ELR (cell line): Measurements from ENCODE around the gene RFWD3.

ENCODE experiments used
- DNase-seq: peaks from one replicate; pipeline ENCODE4 v3.0.0-alpha.2; 2015; ENCODE audit warnings: low read depth

Gene RFWD3

GRCh38 chr16:74666010-74666421 lies 661 bp downstream of the RFWD3 start:
- no peak for DNase-seq

DNA sequence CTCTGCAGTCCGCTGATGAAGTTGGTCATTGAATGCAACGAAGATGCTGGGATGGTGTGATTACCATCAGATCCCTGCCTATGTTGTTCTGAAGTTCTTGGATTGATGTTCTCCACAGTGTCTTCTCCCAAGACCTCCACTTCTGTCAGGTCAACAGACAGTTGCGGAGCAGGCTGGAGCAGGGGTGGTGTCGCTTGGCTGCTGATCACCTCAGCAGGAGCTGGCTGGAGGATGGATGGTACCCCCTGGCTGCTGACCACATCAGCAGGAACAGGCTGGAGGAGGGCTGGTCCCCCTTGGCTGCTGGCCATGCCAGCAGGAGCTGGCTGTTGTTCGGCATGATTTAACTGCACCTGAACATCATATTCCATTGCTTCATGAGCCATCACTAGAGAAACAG lies 5.6 kb downstream of the RFWD3 start:
- no peak for DNase-seq

DNA sequence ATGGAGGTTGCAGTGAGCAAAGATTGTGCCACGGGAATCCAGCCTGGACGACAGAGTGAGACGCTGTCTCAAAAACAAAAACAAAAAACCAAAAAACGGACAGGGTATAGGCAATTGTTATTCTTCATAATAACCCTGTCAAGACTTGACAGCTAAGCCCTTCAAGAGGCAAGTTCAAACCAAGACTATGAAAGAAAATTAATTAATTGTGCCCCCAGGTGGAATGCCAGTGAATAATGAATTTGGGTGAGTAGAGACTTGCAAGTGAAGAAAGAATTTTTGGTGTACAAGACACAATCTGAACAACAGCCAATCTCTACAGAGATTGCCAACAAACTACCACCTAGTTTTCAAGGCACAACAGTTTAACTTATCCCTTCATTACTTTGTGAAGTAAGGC lies 6.3 kb downstream of the RFWD3 start:
- DNase-seq = no peak

- DNase-seq = no peak
These were observed 7.6 kb downstream of the RFWD3 start for GRCh38 chr16:74659041-74659440.

GRCh38 chr16:74657870-74658642 lies 8.6 kb downstream of the RFWD3 start:
- DNase-seq = no peak

- DNase-seq = no peak
These were observed 12.1 kb downstream of the RFWD3 start for GRCh38 chr16:74654536-74655050.

GRCh38 chr16:74652883-74653282 lies 13.8 kb downstream of the RFWD3 start:
- peak; percentile 53 for DNase-seq

DNA sequence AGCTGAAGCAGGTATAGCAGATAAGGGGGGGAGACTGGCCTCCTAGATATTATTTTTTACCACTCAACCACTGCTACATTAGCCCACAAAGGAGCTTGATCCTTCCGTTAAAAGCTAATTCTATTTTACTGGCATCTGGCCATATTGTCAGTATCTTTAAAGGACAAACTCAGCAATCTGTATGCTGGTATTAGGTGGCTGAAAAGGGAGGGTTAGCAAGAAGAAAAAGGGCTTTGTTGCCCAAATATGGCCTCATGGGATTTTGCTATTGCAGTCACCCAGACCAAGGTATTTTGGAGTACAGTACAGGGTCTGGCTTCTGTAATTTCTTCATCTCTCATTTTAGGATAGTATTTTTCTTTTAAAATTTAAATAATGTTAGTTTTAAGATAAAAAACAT lies 14.4 kb downstream of the RFWD3 start:
- DNase-seq = no peak

DNA sequence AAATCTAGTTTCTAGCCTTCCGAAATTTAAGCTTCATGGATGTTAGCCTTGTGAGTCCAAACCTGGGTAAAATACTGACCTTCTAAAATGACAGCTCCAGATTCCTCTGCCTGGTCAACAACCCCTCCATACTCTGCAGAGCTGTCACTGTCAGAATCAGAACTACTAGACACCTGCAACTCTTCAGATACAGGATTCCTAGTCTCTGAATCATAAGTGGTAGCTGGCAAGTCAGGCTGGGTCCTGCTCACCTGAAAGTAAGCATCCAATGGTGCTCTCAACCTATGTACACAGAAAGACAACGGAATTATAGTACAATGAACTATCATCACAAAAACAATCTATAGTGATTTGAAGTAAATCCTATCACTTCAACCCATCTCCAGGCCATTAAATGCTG lies 14.8 kb downstream of the RFWD3 start:
- no peak for DNase-seq

DNA sequence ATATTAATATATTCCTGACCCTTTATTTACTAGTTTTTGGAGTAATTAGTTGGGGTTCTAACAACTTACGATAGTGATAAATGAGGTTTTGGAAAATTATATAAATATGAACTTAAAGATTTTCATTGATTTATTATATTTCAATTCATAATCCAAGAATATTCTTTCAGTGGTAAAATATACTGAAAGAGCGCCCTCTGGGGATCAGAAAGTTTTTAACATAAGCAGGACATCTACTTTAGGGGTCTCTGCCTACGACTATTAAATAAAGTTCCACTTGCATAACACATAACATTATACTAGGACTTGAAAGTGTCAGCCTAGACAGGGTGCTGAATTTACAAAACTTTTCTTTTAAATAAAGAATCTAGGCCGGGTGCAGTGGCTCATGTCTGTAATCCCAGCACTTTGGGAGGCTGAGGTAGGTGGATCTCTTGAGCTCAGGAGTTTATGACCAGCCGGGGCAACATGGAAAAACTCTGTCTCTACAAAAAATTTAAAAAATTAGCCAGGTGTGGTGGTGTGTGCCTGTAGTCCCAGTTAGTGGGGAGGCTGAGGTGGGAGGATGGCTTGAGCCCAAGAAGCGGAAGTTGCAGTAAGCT lies 15.6 kb downstream of the RFWD3 start:
- DNase-seq = peak; percentile 50

GRCh38 chr16:74649839-74650504 lies 16.7 kb downstream of the RFWD3 start:
- no peak for DNase-seq

- no peak for DNase-seq
These were observed 24.7 kb downstream of the RFWD3 start for GRCh38 chr16:74641969-74642368.

- no peak for DNase-seq
These were observed 28.8 kb downstream of the RFWD3 start for GRCh38 chr16:74637742-74638453.

GRCh38 chr16:74635303-74635702 lies 31.4 kb downstream of the RFWD3 start:
- no peak for DNase-seq

DNA sequence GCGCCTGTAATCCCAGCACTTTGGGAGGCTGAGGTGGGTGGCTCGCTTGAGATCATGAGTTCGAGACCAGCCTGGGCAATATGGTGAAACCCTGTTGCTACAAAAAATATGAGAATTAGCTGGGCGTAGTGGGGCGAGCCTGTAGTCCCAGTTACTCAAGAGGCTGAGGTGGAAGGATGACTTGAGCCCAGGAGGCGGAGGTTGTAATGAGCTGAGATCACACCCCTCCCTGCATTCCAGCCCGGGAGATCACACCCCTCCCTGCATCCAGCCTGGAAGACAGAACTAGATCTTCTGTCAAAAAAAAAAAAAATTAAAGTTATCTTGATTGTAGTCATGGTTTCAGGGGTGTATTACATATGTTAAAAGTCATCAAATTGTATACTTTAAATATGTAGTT lies 33.0 kb downstream of the RFWD3 start:
- no peak for DNase-seq

DNA sequence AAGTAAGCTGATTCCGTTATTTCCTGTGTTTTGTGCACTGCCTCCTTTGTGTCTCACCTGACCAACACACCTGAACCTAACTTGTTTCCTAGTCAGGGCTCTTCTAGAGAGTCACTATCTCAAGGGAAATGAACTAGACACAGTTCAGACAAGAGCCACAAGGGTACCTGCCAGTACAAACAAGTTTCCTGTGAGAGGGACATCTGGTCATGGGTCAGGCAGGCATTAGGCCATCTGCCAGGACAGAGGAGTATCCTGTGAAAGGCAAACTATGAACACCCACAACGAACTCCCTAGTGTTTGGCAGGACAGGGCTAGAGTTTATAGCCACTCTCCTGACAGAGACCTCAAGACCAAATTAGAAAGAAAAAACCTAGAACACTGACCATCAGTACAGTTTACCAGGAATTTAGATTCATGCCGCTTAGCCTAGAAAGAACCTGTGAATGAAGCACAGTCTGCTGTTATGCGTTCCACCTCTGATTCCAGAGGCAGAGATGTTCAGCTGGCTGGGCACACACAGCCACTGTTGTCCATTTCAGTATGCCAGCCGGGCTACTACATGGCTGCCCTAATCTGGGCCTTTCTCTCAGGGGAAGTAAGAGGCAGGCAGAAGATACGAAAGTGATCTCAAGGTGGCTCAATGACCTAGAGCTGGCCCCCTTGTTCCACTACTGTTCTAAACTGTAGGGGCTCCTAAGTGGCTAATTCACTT lies 39.0 kb downstream of the RFWD3 start:
- no peak for DNase-seq

DNA sequence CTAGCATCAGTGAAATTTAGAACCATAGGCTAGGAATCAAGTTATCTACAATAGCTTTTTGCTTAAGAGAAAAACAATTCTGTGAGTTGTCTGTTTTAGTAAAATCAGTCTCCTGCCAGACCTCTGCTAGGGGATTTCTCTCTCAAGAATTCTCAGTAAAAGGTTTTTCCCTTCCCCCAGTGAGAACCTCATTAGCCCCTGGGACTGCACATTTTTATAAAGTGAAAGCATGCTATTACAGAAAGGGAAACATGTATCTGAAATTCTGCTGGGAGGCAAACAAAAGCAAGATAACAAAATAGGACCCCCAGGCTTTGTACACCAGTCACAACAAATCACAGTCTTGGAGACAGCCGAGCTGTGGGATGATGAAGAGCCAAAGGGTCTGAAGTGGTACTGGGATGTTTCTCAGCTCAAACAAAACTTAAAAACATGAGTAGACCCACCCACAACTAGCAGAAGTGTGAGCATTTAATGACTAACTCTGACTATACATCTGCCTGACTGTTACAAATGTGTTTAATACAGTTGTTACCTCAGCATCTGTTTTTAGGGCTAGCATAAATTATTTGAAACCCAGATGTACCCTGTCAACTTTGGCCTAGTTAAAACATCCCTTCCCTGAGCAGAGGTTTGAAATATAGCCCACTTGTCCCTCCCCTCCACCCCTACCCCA lies 39.8 kb downstream of the RFWD3 start:
- peak; percentile 45 for DNase-seq

DNA sequence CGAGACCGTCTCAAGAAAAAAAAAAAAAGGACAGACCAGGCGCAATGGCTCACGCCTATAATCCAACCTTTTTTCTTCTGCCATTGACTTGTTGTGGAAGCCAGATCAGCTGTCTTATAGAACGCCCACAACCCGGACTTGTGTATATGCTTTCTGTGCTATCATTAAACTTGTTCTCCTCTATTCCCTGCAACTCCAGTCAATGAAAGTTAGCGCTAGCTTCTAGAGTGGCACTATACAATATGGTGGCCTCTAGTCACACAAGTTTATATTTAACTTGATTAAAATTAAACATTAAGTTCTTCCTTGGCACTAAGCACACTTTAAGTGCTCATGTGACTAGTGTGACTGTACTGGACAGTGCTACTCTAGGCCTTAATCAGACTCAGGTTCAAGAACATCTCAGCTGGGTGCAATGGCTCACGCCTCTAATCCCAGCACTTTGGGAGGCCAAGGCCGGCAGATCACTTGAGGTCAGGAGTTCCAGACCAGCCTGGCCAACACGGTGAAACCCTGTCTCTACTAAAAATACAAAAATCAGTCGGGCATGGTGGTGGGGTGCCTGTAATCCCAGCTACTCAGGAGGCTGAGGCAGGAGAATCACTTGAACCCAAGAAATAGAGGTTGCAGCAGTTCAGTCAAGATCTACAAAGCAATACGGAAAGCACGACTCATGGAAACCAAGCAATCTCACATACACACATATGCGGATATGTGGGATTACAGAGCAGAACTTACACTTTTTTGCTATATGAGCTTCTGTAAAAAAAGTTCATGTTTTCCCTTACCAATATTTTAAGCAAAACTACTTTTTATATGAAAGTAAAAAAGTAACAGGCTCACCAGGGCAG lies 41.0 kb downstream of the RFWD3 start:
- DNase-seq = no peak

DNA sequence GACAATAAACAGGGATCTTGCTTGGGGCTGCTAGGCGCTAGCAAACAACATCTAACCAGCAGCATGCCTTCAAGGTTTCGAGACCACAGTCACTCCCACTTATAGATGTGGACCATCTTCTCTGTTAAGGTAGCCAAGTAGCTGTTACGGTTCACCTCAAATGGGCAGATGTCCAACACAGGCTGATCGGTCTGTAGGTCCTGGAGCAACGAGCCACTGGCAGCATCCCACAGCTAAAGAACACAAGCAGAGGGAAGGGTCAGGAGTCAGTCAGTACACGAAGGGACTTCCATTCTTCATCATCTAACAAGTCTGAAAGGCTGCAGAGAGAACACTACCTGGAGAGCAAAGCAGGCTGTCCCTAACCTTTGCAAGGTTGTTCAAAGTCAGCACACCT lies 42.8 kb downstream of the RFWD3 start:
- DNase-seq = no peak

DNA sequence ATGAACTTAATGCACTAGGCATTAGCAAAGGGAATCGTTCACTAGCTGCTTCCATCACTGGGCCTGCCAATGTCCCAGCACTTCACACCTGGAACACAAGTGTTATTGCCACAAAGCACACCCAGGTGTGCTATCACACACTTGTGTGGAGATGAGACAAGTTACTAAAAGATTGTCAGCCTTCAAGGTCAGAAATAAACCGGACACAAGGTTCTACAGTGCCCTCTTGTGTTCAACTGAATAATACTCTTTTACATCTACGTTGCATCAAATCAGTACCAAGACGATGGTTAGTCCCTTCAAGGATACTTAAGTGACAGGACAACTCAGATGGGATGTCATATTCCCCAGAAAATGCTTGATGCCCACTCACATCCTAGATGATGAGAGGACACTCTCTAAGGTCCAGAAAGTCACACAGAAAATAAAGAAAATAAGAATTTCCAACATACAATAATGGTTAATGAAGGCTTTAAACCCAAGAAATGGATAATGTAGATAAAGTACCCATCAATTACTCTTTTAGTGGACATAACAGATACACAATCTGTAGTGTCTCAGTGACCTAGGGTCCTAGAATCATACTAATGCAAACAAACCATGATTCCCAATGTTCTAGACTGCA lies 43.4 kb downstream of the RFWD3 start:
- DNase-seq = peak; percentile 69
